ENCODE data around the gene TRIM2. TPM values are rescaled to one million over a fixed set of nuclear protein-coding genes. Genes with fewer than 3 reads are reported as not detected.

The TRIM2 gene
- total RNA-seq, 1 experiment from 2014 or later, result 41.4 TPM

GRCh38 chr4:153245775-153246174 is 41.5 kb downstream of the TRIM2 start:
- Histone ChIP-seq H3K9me3 (ENCODE audit: control insufficient read depth in 1 of 2, insufficient read depth in 1 of 2, low read depth in 1 of 2, low read length in 2 of 2) (no peaks in the 10 kb centered on the region), H3K79me2 (ENCODE audit: insufficient read depth, low read length) (no peaks in the 10 kb centered on the region), H3K9ac (ENCODE audit: low read length) (no peak overlapping the region), H3K4me3 (replicated peaks in 1 of 2; ENCODE audit: low read depth in 1 of 2, low read length in 2 of 2) (no peak overlapping the region), H3K4me2 (ENCODE audit: low read length) (no peak overlapping the region), H3K27me3 (ENCODE audit: insufficient read depth, low read length) (no peaks in the 10 kb centered on the region), H2AFZ (ENCODE audit: low read depth, low read length, poor library complexity, severe bottlenecking) (no peak overlapping the region), H4K20me1 (ENCODE audit: insufficient read depth) (no peaks in the 10 kb centered on the region), H3K27ac (ENCODE audit: low read depth, low read length) (no peak overlapping the region), H3K4me1 (ENCODE audit: control insufficient read depth in 1 of 2, insufficient read depth in 2 of 2, low read length in 2 of 2) (peaks cover 39 to 43% of the 10 kb centered on the region in 2 experiments), H3K9me2 (ENCODE audit: insufficient read depth) (no peaks in the 10 kb centered on the region), H3K36me3 (ENCODE audit: control insufficient read depth in 1 of 2, insufficient read depth in 2 of 2, low read length in 2 of 2) (no peaks in the 10 kb centered on the region)
- ChIA-PET RAD21 (ENCODE audit: low non-redundant PET in 1 of 2, low total read pairs in 2 of 2, uncharacterized antibody in 2 of 2, unreplicated experiment in 2 of 2) (no interaction called here), POLR2A (no interaction called here), CTCF (no interaction called here)
- intact Hi-C loops (cut with micrococcal nuclease), result no loop called here
- no peak for ATAC-seq
- TF ChIP-seq JUND (IDR thresholded peaks at IDR 0.05) (no peak), CBX3 (IDR thresholded peaks at IDR 0.05; ENCODE audit: low read depth) (no peak), ELF1 (IDR thresholded peaks at IDR 0.05; ENCODE audit: borderline replicate concordance, low read depth) (no peak)
- no peak for DNase-seq (ENCODE audit: low read depth, low spot score)
- BruUV-seq (replicated peaks), result no TSS peak

- Histone ChIP-seq H3K4me1 (ENCODE audit: control insufficient read depth in 1 of 2, insufficient read depth in 2 of 2, low read length in 2 of 2) (peaks cover 33 to 39% of the 10 kb centered on the region in 2 experiments), H2AFZ (ENCODE audit: low read depth, low read length, poor library complexity, severe bottlenecking) (no peak overlapping the region), H3K9me2 (ENCODE audit: insufficient read depth) (no peaks in the 10 kb centered on the region), H3K79me2 (ENCODE audit: insufficient read depth, low read length) (no peaks in the 10 kb centered on the region), H4K20me1 (ENCODE audit: insufficient read depth) (no peaks in the 10 kb centered on the region), H3K27me3 (ENCODE audit: insufficient read depth, low read length) (no peaks in the 10 kb centered on the region), H3K9ac (ENCODE audit: low read length) (no peak overlapping the region), H3K36me3 (ENCODE audit: control insufficient read depth in 1 of 2, insufficient read depth in 2 of 2, low read length in 2 of 2) (no peaks in the 10 kb centered on the region), H3K9me3 (ENCODE audit: control insufficient read depth in 1 of 2, insufficient read depth in 1 of 2, low read depth in 1 of 2, low read length in 2 of 2) (no peaks in the 10 kb centered on the region), H3K4me2 (ENCODE audit: low read length) (no peak overlapping the region), H3K27ac (ENCODE audit: low read depth, low read length) (no peak overlapping the region), H3K4me3 (replicated peaks in 1 of 2; ENCODE audit: low read depth in 1 of 2, low read length in 2 of 2) (no peak overlapping the region)
- no peak for TF ChIP-seq CEBPB (IDR thresholded peaks at IDR 0.05; ENCODE audit: low read depth)
- TF ChIP-seq TCF7L2 (IDR thresholded peaks at IDR 0.05; ENCODE audit: borderline replicate concordance, extremely low read depth, insufficient read depth, insufficient read length), result peak; percentile 94
- no peak for TF ChIP-seq ELF1 (IDR thresholded peaks at IDR 0.05; ENCODE audit: borderline replicate concordance, low read depth)
- no peak for TF ChIP-seq SP1 (IDR thresholded peaks at IDR 0.05; ENCODE audit: low read depth)
- no peak for TF ChIP-seq CTCF (IDR thresholded peaks at IDR 0.05 in 2 of 3, conservative IDR thresholded peaks at IDR 0.05 in 1 of 3; ENCODE audit: borderline replicate concordance in 1 of 3, insufficient read depth in 1 of 3, low read depth in 2 of 3, low read length in 2 of 3)
- TF ChIP-seq CBX3 (IDR thresholded peaks at IDR 0.05; ENCODE audit: low read depth), result no peak
- TF ChIP-seq SIN3A (IDR thresholded peaks at IDR 0.05; ENCODE audit: low read depth), result no peak
- TF ChIP-seq RAD21 (IDR thresholded peaks at IDR 0.05; ENCODE audit: low read depth), result no peak
- CTCF ChIA-PET, result no interaction called here
- ATAC-seq, result no peak
- intact Hi-C loops (cut with micrococcal nuclease), result no loop called here
- DNase-seq (ENCODE audit: low read depth, low spot score), result no peak
- RAD21 ChIA-PET (ENCODE audit: low non-redundant PET in 1 of 2, low total read pairs in 2 of 2, uncharacterized antibody in 2 of 2, unreplicated experiment in 2 of 2), result no interaction called here
- POLR2A ChIA-PET, result no interaction called here
- BruUV-seq (replicated peaks), result no TSS peak
Measured at GRCh38 chr4:153246446-153247115, 42.3 kb downstream of the TRIM2 start.

Measured in HCT116 (cell line).